ENCODE measurements around the gene CFAP43. TPM values are rescaled to one million over a fixed set of nuclear protein-coding genes. Genes with fewer than 3 reads are reported as not detected.
"Not testable (repeated sequence)": the region's sequence is repeated elsewhere in the genome, so short reads cannot be mapped to it uniquely, and the experiment has no call there.

The CFAP43 gene
- total RNA-seq, 1 experiment from 2014 or later = 2.7 TPM

GRCh38 chr10:104235801-104236200 lies 3.6 kb upstream of the CFAP43 start:
- in situ Hi-C loops (cut with HindIII; ENCODE audit: low pct_unique_long_range_greater_than_20kb, low sequenced_read_pairs) = no loop called here
- no peak for DNase-seq (ENCODE audit: low read depth)

GRCh38 chr10:104234934-104235333 lies 2.8 kb upstream of the CFAP43 start:
- DNase-seq (ENCODE audit: low read depth) = no peak
- in situ Hi-C loops (cut with HindIII; ENCODE audit: low pct_unique_long_range_greater_than_20kb, low sequenced_read_pairs) = no loop called here

GRCh38 chr10:104233817-104234216 lies 1.7 kb upstream of the CFAP43 start:
- in situ Hi-C loops (cut with HindIII; ENCODE audit: low pct_unique_long_range_greater_than_20kb, low sequenced_read_pairs) = no loop called here
- no peak for DNase-seq (ENCODE audit: low read depth)

- no peak for DNase-seq (ENCODE audit: low read depth)
- in situ Hi-C loops (cut with HindIII; ENCODE audit: low pct_unique_long_range_greater_than_20kb, low sequenced_read_pairs) = no loop called here
Observed at GRCh38 chr10:104232613-104233102, 494 bp upstream of the CFAP43 start.

GRCh38 chr10:104230490-104230889 lies 1.7 kb downstream of the CFAP43 start:
- no peak for DNase-seq (ENCODE audit: low read depth)
- in situ Hi-C loops (cut with HindIII; ENCODE audit: low pct_unique_long_range_greater_than_20kb, low sequenced_read_pairs) = no loop called here

GRCh38 chr10:104223304-104223703 lies 8.9 kb downstream of the CFAP43 start:
- in situ Hi-C loops (cut with HindIII; ENCODE audit: low pct_unique_long_range_greater_than_20kb, low sequenced_read_pairs) = no loop called here
- DNase-seq (ENCODE audit: low read depth) = no peak

GRCh38 chr10:104220522-104220921 lies 11.6 kb downstream of the CFAP43 start:
- no peak for DNase-seq (ENCODE audit: low read depth)
- in situ Hi-C loops (cut with HindIII; ENCODE audit: low pct_unique_long_range_greater_than_20kb, low sequenced_read_pairs) = no loop called here

- no peak for DNase-seq (ENCODE audit: low read depth)
- in situ Hi-C loops (cut with HindIII; ENCODE audit: low pct_unique_long_range_greater_than_20kb, low sequenced_read_pairs) = no loop called here
Observed at GRCh38 chr10:104218751-104219150, 13.4 kb downstream of the CFAP43 start.

- no peak for DNase-seq (ENCODE audit: low read depth)
- in situ Hi-C loops (cut with HindIII; ENCODE audit: low pct_unique_long_range_greater_than_20kb, low sequenced_read_pairs) = no loop called here
Observed at GRCh38 chr10:104216631-104217030, 15.5 kb downstream of the CFAP43 start.

GRCh38 chr10:104209575-104210198 lies 22.5 kb downstream of the CFAP43 start:
- in situ Hi-C loops (cut with HindIII; ENCODE audit: low pct_unique_long_range_greater_than_20kb, low sequenced_read_pairs) = no loop called here
- no peak for DNase-seq (ENCODE audit: low read depth)

GRCh38 chr10:104208730-104209129 lies 23.4 kb downstream of the CFAP43 start:
- in situ Hi-C loops (cut with HindIII; ENCODE audit: low pct_unique_long_range_greater_than_20kb, low sequenced_read_pairs) = no loop called here

GRCh38 chr10:104202231-104202630 lies 29.9 kb downstream of the CFAP43 start:
- in situ Hi-C loops (cut with HindIII; ENCODE audit: low pct_unique_long_range_greater_than_20kb, low sequenced_read_pairs) = no loop called here
- DNase-seq (ENCODE audit: low read depth) = no peak

More at GRCh38 chr10:104208730-104209129, 23.4 kb downstream of the CFAP43 start:
- no peak for DNase-seq (ENCODE audit: low read depth)

- in situ Hi-C loops (cut with HindIII; ENCODE audit: low pct_unique_long_range_greater_than_20kb, low sequenced_read_pairs) = no loop called here
- DNase-seq (ENCODE audit: low read depth) = no peak
Observed at GRCh38 chr10:104201636-104202035, 30.5 kb downstream of the CFAP43 start.

- in situ Hi-C loops (cut with HindIII; ENCODE audit: low pct_unique_long_range_greater_than_20kb, low sequenced_read_pairs) = no loop called here
- DNase-seq (ENCODE audit: low read depth) = peak; percentile 49
Observed at GRCh38 chr10:104199567-104199966, 32.6 kb downstream of the CFAP43 start.

- peak; percentile 35 for DNase-seq (ENCODE audit: low read depth)
Observed at GRCh38 chr10:104197364-104197763, 34.8 kb downstream of the CFAP43 start.

GRCh38 chr10:104195706-104196105 lies 36.5 kb downstream of the CFAP43 start:
- in situ Hi-C loops (cut with HindIII; ENCODE audit: low pct_unique_long_range_greater_than_20kb, low sequenced_read_pairs) = no loop called here
- no peak for DNase-seq (ENCODE audit: low read depth)

More at GRCh38 chr10:104197364-104197763, 34.8 kb downstream of the CFAP43 start:
- in situ Hi-C loops (cut with HindIII; ENCODE audit: low pct_unique_long_range_greater_than_20kb, low sequenced_read_pairs) = no loop called here

- in situ Hi-C loops (cut with HindIII; ENCODE audit: low pct_unique_long_range_greater_than_20kb, low sequenced_read_pairs) = no loop called here
- no peak for DNase-seq (ENCODE audit: low read depth)
Observed at GRCh38 chr10:104193787-104194186, 38.4 kb downstream of the CFAP43 start.

- no peak for DNase-seq (ENCODE audit: low read depth)
- in situ Hi-C loops (cut with HindIII; ENCODE audit: low pct_unique_long_range_greater_than_20kb, low sequenced_read_pairs) = no loop called here
Observed at GRCh38 chr10:104190695-104191094, 41.5 kb downstream of the CFAP43 start.

GRCh38 chr10:104183682-104184081 lies 48.5 kb downstream of the CFAP43 start:
- no peak for DNase-seq (ENCODE audit: low read depth)
- in situ Hi-C loops (cut with HindIII; ENCODE audit: low pct_unique_long_range_greater_than_20kb, low sequenced_read_pairs) = no loop called here

- DNase-seq (ENCODE audit: low read depth); in situ Hi-C loops (cut with HindIII; ENCODE audit: low pct_unique_long_range_greater_than_20kb, low sequenced_read_pairs): not testable (repeated sequence)
Observed at GRCh38 chr10:104174136-104174535, 58.0 kb downstream of the CFAP43 start.

Measured in Caki2 (cell line).